Cardiac atrium fibroblast (primary cell): ENCODE data around the gene DACT2. TPM values are rescaled to one million over a fixed set of nuclear protein-coding genes. Genes with fewer than 3 reads are reported as not detected.

Experiments
- total RNA-seq: library from RNA; depleted of rRNA; stranded (reverse); fragments of >200 nt; gene quantifications from 2 replicates; pipeline ENCODE4 v1.2.3, GENCODE V29; 2015

Gene DACT2, protein sequence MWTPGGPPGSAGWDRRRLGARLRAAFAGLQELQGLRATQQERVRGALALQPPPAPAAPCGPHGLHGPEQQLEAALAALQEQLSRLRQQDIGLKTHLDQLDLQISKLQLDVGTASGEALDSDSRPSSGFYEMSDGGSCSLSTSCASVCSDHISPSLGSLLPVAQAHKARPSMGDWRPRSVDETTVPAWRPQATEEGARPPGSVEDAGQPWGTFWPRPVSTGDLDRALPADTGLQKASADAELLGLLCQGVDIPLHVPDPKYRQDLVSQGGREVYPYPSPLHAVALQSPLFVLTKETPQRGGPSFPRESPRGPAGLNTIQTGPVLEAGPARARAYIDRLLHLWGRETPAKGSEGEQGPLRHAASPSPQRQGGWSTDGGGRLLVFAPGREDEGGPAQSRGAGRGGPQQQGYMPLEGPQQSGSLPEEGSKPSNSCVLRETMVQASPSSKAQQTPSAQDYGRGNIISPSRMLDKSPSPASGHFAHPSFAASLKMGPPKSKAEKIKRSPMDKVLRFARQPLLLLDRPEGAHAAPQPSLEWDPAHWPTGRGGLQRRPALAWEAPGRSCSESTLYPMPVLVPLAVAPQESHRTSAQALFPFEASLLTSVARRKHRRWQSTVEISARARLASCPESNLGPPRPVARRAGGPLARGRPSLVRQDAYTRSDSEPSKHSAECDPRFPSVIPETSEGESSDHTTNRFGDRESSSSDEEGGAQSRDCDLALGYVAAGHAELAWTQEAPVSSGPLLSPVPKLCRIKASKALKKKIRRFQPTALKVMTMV
- 7.8 and 17.2 TPM in 2 replicates for total RNA-seq

DNA sequence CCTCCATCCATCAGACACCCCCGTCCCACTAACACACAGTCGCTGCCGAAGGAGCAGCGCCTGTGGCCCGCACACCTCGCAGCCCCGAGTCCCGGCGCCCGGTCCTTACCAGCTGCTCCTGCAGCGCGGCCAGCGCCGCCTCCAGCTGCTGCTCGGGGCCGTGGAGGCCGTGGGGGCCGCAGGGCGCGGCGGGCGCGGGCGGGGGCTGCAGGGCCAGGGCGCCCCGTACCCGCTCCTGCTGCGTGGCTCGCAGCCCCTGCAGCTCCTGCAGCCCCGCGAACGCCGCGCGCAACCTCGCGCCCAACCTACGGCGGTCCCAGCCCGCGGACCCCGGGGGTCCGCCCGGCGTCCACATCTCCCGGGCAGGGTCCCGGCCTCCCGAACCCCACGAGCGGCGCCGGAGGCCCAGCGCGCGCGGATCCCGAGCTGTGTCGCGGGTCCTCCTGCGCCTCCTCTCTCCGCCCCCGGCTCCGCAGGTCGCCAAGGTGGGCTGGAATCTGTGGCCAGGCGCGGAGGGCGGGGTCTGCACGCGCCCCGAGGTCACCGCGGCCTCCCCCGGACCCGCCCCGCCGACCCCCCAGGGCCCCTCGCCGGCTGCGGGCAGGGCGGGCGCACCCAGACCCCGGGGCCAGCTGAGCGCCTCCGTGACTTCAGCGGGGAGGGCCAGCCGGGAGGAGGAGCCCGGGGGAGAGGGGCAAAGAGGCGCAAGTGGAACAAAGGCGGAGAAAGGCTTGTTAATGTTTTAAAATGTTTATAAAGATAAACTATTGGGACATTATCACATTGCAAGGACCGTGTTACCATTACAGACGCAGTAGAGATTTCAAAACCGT, at the start of gene DACT2:
TSS of gene DACT2 (minus strand) at position 499 of the 833 bp plus-strand sequence. CDS start at position 355, 144 bp downstream.

Other genes with a start within 250 kb of the DACT2 start
- gene FRMD1, start 240.6 kb downstream of the DACT2 start, total RNA-seq, result 0.16 TPM in 1 of 2 replicates, not detected in the other
- 0.81 and 1.3 TPM in 2 replicates for gene SMOC2, start 121.4 kb upstream of the DACT2 start, total RNA-seq